ENCODE data around the gene MLLT3.

DNA sequence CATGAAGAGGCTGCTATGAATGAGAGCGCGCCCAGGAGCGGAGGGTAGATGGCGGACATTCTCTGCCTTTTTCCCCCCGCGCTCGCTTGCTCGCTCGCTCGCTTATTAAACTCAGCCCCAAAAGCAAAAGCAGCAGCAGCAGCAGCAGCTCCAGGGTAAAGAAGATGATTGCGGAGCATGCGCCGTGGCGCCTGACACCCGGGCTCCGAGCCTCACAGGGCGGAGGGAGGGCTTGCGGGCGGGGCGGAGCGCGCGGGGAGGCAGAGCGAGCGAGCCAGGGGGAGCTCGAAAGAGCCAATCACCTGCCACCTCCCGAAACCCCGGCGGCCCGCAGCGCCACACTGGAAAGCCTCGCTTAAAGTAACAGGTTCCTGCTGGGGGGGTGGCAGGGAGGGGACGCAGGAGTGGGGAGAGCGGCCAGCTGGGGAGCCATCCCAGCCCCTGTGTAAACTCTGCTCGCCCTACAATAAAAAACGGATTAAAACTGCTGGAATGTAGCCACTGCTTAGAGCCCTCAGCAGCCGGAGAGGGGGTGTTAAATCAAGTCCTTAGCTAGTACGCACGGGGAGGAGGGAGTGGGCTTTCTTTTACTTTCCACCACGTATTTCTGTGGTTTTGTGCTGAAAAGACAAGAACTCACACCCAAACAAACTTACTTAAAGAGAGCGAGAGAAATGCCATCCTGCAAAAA is at the start of gene MLLT3:
- peak; percentile 57 to 79 for TF ChIP-seq POLR2A (IDR thresholded peaks at IDR 0.05)
- TF ChIP-seq, protein P1, sequence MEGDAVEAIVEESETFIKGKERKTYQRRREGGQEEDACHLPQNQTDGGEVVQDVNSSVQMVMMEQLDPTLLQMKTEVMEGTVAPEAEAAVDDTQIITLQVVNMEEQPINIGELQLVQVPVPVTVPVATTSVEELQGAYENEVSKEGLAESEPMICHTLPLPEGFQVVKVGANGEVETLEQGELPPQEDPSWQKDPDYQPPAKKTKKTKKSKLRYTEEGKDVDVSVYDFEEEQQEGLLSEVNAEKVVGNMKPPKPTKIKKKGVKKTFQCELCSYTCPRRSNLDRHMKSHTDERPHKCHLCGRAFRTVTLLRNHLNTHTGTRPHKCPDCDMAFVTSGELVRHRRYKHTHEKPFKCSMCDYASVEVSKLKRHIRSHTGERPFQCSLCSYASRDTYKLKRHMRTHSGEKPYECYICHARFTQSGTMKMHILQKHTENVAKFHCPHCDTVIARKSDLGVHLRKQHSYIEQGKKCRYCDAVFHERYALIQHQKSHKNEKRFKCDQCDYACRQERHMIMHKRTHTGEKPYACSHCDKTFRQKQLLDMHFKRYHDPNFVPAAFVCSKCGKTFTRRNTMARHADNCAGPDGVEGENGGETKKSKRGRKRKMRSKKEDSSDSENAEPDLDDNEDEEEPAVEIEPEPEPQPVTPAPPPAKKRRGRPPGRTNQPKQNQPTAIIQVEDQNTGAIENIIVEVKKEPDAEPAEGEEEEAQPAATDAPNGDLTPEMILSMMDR (IDR thresholded peaks at IDR 0.05 in 4 of 5, conservative IDR thresholded peaks at IDR 0.05 in 1 of 5) = peak in 1 of 5 experiments; percentile 23
